Left lung (tissue), 10 donors: ENCODE measurements around the gene SYK. TPM values are rescaled to one million over a fixed set of nuclear protein-coding genes. Genes with fewer than 3 reads are reported as not detected.

Experiments
- ATAC-seq: fragments of 200-7000 bp; cut with Tn5 transposase; one replicate; pipeline ENCODE4 v1.9.1; 2020; ENCODE audit warnings: moderate library complexity
- DNase-seq, 4 donors: peaks; one replicate each; pipeline ENCODE4 v3.0.0-alpha.2; 2013 to 2020
- H3K27ac ChIP-seq, 2 donors: fragments of 200-600 bp; sonication (generic) in 1 of 2; one replicate each; pipeline versions ENCODE4 v1.5.0 to v1.8.0; 2020 to 2021
- H3K27me3 ChIP-seq, 2 donors: fragments of 200-600 bp; sonication (generic) in 1 of 2; one replicate each; pipeline versions ENCODE4 v1.5.0 to v1.8.0; 2020 to 2021
- H3K36me3 ChIP-seq, 2 donors: fragments of 200-600 bp; sonication (generic) in 1 of 2; one replicate each; pipeline versions ENCODE4 v1.5.0 to v1.8.0; 2020 to 2021
- H3K4me1 ChIP-seq, 2 donors: fragments of 200-600 bp; one replicate each; pipeline ENCODE4 v1.8.0; 2021
- H3K4me3 ChIP-seq, 2 donors: fragments of 200-600 bp; sonication (generic) in 1 of 2; one replicate each; pipeline versions ENCODE4 v1.5.0 to v1.8.0; 2020 to 2021; ENCODE audit warnings: mild to moderate bottlenecking in 1 of 2
- H3K9me3 ChIP-seq, 2 donors: fragments of 200-600 bp; sonication (generic) in 1 of 2; one replicate each; pipeline versions ENCODE4 v1.5.0 to v1.8.0; 2020 to 2021
- CTCF ChIP-seq, 2 donors: fragments of 200-600 bp; sonication (generic) in 1 of 2; IDR thresholded peaks; one replicate each; pipeline versions ENCODE4 v1.5.0 to v1.8.0; 2021; ENCODE audit warnings: antibody characterized with exemption in 2 of 2
- intact Hi-C, 2 donors: fragments of 100-400 bp; cut with DNase I; formaldehyde crosslinking; loops; one replicate each; pipeline versions ENCODE4 v1.11.2 to v1.14.2; 2022
- polyA plus RNA-seq, 6 donors: library from polyadenylated mRNA; unstranded; fragments of 120-200 nt; gene quantifications; one replicate each; pipeline ENCODE4 v1.2.1, GENCODE V29; 2013; ENCODE audit not compliant: insufficient read length in 6 of 6
- total RNA-seq, 2 donors: library from RNA; stranded (reverse); fragmentation: NEBNext Ultra II Directional; extraction: Animal tissue kit (Norgen Biotek cat#: 25700); gene quantifications; one replicate each; pipeline ENCODE4 v1.2.1, GENCODE V29; 2021
- donor health status: DM: no; HTN: yes; CAD: no.
- donor health status: DM: no; HTN: no; CAD: no.

Gene SYK
- total and polyA plus RNA-seq, 8 donors, result 16.0 to 91.8 (median 19.6) TPM

- DNase-seq, result no peak
- Histone ChIP-seq H3K27me3 (no peaks in the 10 kb centered on the region), H3K4me3 (no peak overlapping the region), H3K4me1 (peaks cover 0 to 3% of the 10 kb centered on the region in 2 donors), H3K9me3 (no peaks in the 10 kb centered on the region), H3K27ac (no peak overlapping the region), H3K36me3 (peaks cover 0 to 50% of the 10 kb centered on the region in 2 donors)
- ATAC-seq, result no peak
- no peak for TF ChIP-seq CTCF (IDR thresholded peaks at IDR 0.05)
- intact Hi-C loops, result no loop called here
Observed at GRCh38 chr9:90854637-90855175, 53.1 kb downstream of the SYK start.

GRCh38 chr9:90855208-90855902, 53.7 kb downstream of the SYK start:
- Histone ChIP-seq H3K27me3 (no peaks in the 10 kb centered on the region), H3K9me3 (no peaks in the 10 kb centered on the region), H3K4me1 (peaks cover 0 to 8% of the 10 kb centered on the region in 2 donors), H3K4me3 (no peak overlapping the region), H3K36me3 (peaks cover 0 to 46% of the 10 kb centered on the region in 2 donors), H3K27ac (no peak overlapping the region)
- intact Hi-C loops, result no loop called here
- ATAC-seq (no peak), DNase-seq (no peak)
- TF ChIP-seq CTCF (IDR thresholded peaks at IDR 0.05), result no peak

DNA sequence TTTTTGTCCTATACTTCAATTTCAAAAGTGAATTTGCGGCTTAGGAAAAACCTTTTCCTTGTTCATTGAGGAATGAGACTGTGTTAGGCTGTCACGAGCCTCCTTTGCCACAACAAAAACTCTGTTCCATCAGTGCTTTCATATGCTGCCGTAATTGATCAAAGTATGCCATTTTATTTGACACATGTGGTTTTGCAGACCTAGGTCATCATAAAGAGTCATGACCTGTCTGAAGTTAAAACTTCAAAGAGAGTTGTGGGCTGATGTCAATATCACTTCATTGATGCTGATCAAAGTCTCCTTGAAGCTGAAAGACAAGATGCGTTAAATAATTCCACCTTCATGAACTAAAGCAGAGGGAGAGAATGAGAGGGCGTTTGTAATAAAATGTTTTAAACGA, 55.5 kb downstream of the SYK start:
- peaks cover 0 to 11% of the 10 kb centered on the region in 2 donors for H3K4me1 ChIP-seq
- no peaks in the 10 kb centered on the region for H3K9me3 ChIP-seq
- ATAC-seq, result no peak
- H3K4me3 ChIP-seq, result no peak overlapping the region
- H3K27ac ChIP-seq, result no peak overlapping the region
- peaks cover 0 to 44% of the 10 kb centered on the region in 2 donors for H3K36me3 ChIP-seq
- no peak for TF ChIP-seq CTCF (IDR thresholded peaks at IDR 0.05)
- intact Hi-C loops, result no loop called here
- DNase-seq, result no peak
- H3K27me3 ChIP-seq, result no peaks in the 10 kb centered on the region

DNA sequence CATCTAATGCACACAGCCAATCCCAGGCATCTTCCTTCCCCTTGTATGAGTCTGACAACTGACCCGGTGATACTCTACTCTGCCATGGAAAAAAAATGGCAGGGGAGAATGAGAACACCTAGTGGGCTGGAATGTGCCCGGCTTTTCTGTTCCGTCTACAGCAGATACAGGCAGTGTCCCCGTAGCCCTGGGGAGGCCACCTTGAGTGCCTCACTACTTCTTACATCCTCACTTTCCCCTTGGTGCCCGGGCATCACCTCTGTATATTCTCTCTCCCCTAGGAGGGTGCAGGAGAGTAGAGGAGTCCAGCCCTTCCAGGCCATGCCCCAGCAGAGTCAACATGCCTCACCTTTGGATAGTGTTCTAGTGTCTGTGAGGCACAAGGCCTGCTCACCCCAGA, 56.2 kb downstream of the SYK start:
- Histone ChIP-seq H3K4me3 (no peak overlapping the region), H3K27me3 (no peaks in the 10 kb centered on the region), H3K9me3 (no peaks in the 10 kb centered on the region), H3K27ac (no peak overlapping the region), H3K4me1 (peaks cover 0 to 11% of the 10 kb centered on the region in 2 donors), H3K36me3 (peaks cover 0 to 44% of the 10 kb centered on the region in 2 donors)
- TF ChIP-seq CTCF (IDR thresholded peaks at IDR 0.05), result no peak
- intact Hi-C loops, result no loop called here
- no peak for ATAC-seq
- no peak for DNase-seq

- no peak for TF ChIP-seq CTCF (IDR thresholded peaks at IDR 0.05)
- ATAC-seq, result no peak
- Histone ChIP-seq H3K36me3 (peaks cover 0 to 47% of the 10 kb centered on the region in 2 donors), H3K4me3 (no peak overlapping the region), H3K9me3 (no peaks in the 10 kb centered on the region), H3K27ac (no peak overlapping the region), H3K27me3 (no peaks in the 10 kb centered on the region), H3K4me1 (peaks cover 0 to 11% of the 10 kb centered on the region in 2 donors)
- DNase-seq, result no peak
- intact Hi-C loops, result no loop called here
Observed at GRCh38 chr9:90858457-90858901, 56.9 kb downstream of the SYK start.
